Activated gamma-delta T cell (primary cell): Measurements from ENCODE around the gene EXD2.
A peak's percentile ranks its signal among the peaks of the same experiment; 100 is the strongest.
"Not testable (repeated sequence)": the region's sequence is repeated elsewhere in the genome, so short reads cannot be mapped to it uniquely, and the experiment has no call there.

ENCODE experiments used
- DNase-seq: peaks from one replicate; lab custom pipeline; 2025; lab: John Stamatoyannopoulos, UW
- total RNA-seq, 2 donors: gene quantifications; one replicate each; lab custom pipeline; 2026; lab: John Stamatoyannopoulos, UW

Gene EXD2, protein sequence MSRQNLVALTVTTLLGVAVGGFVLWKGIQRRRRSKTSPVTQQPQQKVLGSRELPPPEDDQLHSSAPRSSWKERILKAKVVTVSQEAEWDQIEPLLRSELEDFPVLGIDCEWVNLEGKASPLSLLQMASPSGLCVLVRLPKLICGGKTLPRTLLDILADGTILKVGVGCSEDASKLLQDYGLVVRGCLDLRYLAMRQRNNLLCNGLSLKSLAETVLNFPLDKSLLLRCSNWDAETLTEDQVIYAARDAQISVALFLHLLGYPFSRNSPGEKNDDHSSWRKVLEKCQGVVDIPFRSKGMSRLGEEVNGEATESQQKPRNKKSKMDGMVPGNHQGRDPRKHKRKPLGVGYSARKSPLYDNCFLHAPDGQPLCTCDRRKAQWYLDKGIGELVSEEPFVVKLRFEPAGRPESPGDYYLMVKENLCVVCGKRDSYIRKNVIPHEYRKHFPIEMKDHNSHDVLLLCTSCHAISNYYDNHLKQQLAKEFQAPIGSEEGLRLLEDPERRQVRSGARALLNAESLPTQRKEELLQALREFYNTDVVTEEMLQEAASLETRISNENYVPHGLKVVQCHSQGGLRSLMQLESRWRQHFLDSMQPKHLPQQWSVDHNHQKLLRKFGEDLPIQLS
- 15.8 to 17.5 reads per million in 2 donors for total RNA-seq

DNA sequence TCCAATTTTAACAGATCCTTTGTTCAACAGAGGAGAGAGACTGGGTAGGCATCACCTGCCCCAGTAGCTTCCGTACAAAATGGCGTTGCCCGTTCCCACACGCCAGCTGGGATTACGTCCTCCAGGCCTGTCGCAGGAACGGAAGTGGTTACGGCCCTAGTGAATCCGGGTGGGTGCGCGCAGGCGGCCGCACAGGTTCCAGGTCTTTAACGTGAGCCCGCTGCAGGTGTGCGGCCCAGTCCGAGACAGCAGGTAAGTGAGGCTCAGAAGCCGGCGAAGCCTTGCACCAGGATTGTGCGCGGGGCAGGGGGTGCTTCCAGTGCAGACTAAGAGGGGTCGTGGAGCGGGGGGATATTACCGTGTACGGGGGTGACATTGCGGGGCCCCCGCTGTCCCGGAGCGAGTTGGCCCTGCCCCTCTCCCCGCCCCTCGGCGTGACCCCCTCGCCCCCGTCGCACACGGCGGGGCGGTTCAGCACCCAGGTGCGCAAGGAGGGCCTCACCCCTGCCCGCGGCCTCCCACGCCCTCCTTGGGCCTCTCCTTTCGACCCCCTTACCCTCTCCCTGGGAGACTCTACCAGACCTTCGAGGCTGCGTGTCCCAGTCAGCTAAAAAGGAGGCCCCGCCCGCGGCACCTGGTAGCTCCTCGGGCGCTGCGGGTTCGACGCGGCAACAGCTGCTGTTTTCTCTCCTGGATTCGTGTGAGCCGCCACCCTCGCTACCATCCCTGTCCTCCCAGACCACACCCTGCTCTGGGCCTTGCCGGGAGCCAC is at the start of gene EXD2:
TSS of gene EXD2 (plus strand) at position 159 of the 772 bp plus-strand sequence. CDS start 17,973 bp downstream, outside the sequence.
- peak; percentile 31 for DNase-seq

DNA sequence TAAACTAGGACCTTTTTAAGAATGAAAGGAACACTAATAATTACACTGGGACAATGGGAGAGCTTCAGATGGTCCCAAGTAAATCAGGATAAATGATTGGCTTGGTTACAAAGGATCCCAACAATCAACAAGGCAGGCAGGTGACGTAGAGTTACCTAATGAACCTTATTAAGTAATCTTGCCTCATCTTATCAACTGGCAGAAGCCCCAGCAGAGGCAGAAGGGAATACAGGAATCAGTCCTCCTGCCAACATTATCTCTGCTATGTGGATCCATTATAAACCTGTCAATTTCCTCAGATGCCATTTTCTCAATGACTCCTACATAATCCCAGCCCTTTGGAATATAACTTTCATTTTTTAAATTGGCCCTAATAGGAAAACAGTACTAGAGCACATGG is 49.7 kb upstream of the EXD2 start:
- no peak for DNase-seq

DNA sequence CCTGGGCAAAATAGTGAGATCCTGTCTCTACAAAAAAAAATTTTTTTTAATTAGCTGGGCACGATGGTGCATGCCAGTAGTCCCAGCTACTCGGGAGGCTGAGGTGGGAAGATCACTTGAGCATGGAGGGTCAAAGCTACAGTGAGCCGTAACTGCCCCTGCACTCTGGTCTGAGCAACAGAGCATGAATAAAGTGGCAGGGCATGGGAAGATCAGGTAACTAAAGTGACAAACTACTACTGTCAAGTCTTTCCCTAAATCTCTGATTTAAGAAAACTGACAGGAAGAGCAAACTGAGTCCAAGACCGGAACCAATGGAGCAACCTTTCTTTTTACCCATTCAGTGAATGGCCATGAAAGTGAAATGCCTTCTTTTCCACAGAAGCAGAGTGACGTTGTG is 49.2 kb upstream of the EXD2 start:
- no peak for DNase-seq

DNA sequence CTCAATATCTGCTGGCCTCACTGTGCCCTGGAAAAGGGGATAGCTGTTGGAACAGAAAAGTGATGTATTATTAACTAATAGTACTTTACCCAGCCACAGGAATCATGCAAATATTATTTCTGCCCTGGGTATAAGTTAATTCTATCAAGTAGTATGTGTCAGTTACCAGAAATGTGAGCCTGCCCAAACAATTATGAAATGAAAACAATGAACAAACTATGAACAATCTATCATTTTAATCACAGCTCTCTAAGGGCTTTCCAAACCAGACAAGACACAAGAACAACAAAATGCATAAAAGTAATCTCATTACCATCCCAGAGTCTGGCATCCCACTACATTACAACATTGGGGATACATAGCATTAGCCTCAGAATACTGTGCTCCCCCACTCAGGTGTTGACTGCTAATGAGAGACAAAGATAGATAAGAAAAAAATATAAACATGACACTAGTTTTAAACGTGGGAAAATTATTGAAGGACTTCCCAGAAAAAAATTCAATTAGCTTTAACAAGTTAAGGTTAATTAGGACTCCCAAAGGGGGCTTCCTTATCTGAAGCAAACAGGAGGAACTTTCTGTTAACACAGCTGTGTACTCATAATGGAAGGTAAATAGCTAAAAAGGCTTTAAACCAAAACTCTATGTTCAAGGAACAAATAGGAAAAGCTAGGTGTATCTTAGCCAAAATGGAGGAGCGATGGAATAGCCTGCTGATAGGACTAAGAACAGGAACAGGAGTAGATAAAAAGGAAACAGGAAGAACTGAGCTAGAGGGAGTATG is 41.6 kb upstream of the EXD2 start:
- no peak for DNase-seq

DNA sequence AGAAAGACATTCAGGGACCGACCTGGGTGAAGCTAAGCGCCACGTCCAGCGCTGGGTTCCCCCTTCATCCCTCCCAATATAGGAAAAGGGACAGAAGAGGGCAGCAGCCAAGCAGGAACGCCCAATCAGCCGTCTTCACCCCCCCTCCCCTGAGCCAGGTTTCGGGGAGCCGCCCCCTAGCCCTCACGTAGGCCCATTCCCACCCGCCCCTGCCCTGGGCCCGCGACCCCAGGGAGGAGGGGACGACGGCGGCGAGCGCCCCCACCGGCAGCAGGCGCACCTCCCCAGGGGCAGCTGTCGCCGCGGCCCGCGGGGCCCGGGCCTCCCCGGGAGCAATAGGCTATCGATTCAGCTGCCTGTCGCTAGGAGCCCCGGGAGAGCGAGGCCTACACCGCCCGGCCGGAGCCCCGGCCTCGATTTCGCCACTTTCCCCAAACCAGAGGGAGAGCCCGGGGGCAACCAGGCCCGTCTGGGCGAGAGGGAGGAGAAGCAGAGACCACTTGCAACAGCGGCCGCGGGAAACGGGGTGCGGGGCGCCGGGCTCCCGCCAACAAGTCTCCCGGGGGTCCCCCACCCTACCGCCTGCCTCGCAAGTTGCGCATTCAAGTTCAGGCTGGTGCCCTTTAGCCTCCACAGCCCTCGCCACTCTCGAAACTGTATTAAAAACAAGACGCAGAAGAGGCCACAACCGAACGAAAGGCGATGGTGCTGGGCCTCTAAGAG is 39.7 kb upstream of the EXD2 start:
- DNase-seq: peak; percentile 70

DNA sequence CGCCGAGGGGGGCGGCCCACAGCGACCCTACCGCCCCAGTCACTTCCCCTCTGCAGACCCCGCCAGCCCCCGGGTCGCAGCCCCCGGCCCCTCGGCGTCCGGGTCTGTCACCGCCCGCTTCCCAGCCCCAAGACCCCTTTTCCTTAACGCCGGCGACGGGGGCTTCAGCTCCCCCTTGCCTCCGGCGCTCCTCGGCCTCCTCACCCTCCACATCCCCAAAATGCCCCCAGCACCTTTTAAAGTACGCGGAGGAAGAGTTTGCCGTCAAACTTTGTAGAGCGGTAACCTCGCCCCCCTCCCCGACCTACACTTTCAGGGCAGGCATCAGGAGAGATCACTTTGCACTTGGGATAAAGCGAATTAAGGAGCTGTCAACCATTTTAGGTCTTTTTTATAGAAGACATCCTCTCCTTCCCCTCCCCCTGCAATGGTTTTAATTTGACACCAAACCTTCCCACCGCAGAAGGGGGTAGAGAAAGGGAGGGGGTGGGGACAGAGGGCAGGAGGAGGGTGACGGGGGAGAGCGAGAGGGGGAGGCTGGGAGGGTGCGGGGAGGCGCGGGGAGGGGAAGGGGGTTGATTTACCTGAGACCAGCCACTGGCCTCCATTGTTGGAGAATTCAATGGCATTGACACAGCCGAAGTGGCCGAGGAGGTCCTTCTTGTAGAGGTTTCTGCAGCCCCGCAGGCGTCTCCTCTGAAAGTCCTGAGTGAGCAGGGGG is 39.0 kb upstream of the EXD2 start:
- DNase-seq: peak; percentile 31

DNA sequence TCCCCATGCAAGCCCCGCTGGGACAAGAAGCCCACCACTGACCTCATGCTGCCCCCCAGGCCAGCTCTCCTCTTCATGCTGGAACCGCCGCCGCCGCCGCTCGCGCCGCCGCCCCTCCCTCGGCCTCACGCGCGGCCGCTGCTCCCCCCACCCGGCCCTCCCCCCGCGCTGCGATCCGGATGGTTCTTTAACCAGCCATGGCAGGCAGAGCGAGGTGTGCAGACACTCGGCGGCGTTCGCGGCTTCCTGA is 38.5 kb upstream of the EXD2 start, which contains the start of gene DCAF5:
TSS of gene DCAF5 (minus strand) at position 218 of the 250 bp plus-strand sequence. CDS start at position 77, 141 bp downstream.
- peak; percentile 87 for DNase-seq

DNA sequence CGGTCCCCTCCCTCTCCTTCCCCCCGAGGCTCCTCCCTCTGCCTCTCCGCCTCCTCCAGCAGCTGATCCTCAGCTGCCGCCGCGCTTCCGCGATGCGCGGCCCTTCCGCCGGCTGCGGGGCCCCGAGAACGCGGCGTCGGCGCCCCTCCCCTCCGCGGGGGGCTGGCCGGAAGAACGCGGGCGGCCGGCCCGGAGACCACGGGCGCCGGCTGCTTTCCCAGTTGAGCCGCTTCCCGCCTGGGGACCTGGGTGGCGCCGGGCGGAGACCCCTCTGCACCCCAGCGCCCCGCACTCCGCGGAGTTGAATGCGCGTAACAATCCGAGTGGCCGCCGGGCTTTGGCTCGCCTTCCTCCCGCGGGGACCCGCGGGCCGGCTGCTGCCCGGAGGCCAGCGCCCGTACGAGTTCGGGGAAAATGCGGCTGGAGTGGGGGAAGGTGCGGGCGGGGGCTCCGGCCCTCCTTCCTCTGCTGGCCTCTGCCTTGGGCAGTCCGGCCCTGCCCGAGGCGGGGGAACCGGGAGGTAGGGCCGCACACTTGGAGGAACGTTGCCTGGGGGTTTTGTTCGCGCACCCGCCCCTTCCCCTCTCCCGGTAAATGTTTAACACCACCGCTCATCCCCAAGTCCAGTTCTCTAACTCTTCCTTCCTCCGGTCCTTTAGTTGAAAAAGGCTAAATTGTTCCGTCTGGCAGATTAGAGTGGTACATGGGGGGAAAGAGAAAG is 38.0 kb upstream of the EXD2 start:
- DNase-seq: no peak

DNA sequence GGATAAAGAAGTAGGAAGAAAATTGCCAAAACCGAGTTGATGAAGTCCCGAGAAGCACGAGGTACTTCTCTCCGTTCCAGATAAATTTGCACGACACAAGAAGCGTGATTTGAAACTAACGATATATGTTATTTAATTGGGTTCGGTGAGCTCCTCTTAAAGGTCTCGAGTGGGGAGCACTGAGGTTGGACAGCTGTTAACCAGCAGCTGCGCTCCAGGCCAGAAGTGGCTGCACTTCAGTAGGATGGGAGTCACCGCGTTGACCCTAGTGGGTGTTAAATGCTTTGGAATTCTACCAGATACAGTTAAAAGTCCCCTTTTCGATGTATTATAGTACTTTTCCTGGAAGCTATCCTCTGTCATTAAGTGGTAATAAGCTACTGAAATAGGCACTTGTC is 37.4 kb upstream of the EXD2 start:
- no peak for DNase-seq

DNA sequence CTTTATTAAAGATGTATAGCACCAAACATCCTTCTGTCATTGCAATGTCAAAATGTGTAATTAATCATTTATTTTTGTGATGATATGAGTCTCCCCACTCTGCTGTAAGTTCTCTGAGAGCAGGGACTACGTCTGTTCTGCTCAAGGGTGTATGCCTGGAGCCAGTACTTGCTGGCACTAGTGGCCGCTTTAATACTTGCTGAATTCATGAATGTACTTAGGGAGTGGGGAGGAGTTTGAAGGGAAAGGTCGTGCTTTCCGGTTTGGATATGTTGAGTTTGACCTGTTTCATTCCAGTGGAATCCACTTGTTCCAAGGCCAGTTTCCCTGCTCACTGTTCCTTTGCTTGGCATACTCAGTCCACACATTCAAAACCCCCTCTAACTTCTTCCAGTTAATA is 36.5 kb upstream of the EXD2 start:
- DNase-seq: no peak

DNA sequence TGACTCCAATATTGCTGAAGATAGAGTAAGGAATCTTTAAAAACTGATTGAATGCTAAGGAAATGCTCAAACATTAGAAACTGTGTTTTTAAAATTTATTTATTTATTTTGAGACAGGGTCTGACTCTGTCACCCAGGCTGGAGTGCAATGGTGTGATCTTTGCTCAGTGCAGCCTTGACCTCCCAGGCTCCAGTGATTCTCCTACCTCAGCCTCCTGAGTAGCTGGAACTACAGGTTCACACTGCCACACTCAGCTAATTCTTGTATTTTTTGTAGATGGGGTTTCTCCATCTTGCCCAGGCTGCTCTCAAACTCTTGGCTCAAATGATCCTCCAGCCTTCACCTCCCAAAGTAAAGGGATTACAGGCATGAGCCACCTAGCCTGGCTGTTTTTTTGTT is 35.1 kb upstream of the EXD2 start:
- no peak for DNase-seq

DNA sequence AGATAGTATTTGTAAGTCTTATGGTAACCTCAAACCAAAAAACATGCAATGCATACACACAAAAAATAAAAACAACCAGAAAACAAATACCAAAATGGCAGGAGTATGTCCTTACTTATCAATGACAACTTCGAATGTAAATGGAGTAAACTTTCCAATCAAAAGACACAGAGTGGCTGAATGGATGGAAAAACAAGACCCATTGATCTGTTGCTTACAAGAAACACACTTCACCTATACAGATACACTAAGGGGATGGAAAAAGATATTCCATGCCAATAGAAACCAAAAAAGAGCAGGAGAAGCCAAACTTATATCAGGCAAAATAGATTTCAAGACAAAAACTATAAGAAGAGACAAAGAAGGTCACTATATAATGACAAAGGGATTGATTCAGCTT is 29.7 kb upstream of the EXD2 start:
- DNase-seq: no peak

DNA sequence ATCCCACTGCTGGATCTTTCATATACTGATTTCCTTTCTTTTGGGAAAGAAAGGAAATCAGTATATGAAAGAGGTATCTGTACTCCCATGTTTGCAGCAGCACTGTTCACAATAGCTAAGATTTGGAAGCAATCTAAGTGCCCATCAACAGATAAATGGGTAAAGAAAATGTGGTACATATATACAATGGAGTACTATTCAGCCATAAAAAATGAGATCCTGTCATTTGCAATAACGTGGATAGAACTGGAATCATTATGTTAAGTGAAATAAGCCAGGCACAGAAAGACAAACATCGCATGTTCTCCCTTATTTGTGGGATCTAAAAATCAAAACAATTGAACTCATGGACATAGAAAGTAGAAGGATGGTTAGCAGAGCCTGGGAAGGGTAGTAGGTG is 25.5 kb upstream of the EXD2 start:
- DNase-seq: not testable (repeated sequence)

DNA sequence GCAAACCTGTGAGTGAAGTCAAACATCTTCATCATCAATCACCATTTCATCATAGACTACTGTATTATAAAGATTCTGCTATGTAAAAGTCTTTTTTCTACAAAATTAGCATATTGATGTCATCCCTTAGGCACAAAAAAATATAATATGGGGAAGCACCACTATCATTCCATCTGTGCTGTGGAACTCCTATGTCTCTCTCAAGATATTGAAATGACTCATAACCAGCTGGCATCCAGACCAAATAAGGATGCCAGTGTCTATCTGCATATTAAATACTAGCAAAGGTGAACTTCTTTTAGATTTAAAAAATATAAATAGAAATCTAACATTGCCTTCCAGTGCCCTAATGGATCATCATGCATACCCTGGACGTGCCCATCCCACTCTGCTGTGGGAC is 20.5 kb upstream of the EXD2 start:
- DNase-seq: no peak

DNA sequence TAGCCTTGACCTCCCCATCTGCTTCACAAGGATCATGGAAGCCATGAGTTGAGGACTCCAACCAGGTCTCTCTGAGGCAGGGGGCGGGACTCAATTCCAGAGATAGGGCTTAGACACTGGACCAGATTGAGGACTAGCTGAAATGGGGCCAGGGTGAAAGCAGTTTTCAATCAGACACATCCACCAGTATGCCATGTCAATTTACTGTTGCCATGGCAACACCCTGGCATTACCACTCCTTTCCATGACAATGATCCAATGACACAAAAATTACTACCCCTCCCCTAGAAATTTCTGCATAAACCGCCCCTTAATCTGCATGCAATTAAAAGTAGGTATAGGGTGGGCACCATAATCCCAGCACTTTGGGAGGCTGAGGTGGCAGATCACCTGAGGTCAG is 19.7 kb upstream of the EXD2 start:
- DNase-seq: no peak

DNA sequence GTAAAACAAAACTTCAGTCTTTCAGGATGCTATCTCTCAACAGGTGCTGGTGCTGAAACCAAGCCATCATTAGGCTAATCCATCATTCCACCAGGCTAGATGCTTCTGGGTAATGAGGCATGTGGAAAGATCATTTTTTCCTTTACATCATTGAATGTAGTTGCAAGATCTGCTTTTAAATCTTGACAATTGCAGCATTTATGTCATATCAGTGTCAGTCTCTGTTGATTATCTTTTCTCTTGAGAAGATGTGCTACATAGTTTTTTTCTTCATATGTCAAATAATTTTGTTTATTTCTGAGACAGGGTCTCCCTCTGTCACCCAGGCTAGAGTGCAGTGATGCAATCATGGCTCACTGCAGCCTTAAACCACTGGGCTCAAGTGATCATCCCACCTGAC is 16.2 kb upstream of the EXD2 start:
- DNase-seq: no peak

DNA sequence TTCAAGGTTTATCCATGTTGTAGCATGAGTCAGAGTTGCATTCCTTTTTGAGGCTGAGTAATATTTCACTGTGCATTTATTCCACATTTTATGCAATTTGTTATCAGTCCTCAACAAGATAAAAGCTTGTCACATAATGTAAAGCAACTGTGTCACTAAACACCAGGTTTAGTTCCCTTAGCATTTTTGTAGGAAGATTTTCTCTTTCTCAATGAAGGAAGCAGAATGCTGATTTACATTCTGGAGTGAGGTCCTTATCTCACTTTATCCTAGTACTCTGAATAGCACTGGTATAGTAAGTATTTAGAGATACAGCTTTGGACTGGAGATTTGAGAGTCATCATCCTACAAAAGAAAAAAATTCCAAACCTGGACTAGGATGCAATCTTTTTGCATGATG is 9.8 kb upstream of the EXD2 start:
- DNase-seq: no peak

DNA sequence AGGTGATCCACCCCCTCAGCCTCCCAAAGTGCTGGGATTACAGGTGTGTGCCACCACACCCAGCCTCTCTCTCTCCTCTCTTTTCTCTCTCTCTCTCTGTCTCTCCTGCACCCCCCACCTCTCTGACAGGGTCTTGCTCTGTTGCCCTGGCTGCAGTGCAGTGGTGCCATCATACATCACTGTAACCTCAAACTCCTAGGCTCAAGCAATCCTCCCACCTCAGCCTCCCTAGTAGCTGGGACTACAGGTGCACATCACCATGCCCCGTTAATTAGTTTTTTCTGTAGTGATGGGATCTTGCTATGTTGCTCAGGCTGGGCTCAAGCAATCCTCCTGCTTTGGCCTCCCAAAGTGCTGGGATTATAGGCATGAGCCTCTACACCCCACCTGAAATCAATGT is 8.7 kb upstream of the EXD2 start:
- DNase-seq: not testable (repeated sequence)

DNA sequence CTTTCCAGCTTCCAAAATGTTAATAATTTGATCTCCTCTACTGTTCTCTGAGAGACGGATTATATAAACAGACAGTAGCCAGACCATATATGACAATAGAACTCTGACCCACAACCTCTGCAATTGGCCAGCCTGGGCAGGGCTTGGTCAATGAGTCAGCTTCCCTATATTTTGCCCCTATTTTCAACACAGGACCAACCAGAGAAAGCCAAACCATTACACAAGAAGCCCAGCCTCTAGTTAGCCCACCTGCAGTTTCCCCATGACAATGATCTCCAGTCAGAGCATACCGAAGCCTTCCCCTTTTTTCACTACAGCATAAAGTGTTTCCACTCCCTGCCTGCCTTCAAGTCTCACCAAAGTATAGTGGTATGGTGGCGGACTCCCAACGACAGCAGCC is 7.6 kb upstream of the EXD2 start:
- no peak for DNase-seq

DNA sequence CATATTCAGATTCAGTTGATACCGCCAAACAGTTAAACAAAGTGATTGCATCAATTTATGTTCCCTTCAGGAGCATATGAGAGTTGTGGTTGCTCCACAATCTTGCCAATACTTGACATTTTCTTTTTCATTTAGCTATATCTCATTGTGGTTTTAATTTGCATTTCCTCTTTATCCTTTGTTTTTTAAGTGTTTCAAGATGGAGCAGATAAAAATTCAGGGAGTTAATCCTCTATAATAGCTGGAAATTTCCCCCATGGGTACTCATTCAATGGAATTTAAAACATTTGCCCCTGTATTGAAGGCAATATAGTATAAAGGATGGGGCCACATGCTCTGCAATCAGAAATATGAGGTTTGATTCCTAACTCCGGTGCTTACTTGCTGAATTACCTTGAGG is 1.1 kb upstream of the EXD2 start:
- no peak for DNase-seq
